SW 1271 (cell line): ENCODE results near the gene RTP5.

Source experiments
- DNase-seq, 2 experiments: peaks; one replicate each; lab custom pipeline; 2025; lab: John Stamatoyannopoulos, UW

Gene RTP5

DNA sequence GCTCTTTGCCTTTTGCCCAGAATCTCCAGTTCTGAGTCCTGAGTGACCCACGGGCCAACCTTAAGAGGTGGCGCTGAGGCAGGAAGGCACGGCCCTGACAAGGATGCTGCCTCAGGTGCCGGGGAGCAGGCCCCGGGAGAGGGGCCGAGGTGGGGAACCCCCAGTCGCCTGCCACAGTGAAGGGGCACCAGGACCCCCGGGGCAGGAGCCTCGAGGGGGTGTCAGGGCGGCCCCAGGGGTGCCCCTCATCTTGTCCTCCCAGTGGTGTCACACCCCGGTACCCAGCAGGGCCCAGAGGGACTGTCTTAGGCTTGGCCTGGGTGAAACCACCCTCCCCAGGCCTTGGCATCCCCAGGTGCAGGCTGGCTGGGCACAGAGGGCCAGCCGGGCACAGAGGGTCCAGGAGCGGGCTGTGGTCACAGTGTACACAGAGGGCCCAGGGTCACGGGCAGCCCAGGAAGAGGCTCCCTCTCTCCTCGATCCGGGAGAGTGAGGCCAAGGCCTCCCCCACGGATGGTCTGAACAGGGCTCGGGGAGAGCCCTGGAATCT is 11.9 kb upstream of the RTP5 start:
- no peak for DNase-seq

DNA sequence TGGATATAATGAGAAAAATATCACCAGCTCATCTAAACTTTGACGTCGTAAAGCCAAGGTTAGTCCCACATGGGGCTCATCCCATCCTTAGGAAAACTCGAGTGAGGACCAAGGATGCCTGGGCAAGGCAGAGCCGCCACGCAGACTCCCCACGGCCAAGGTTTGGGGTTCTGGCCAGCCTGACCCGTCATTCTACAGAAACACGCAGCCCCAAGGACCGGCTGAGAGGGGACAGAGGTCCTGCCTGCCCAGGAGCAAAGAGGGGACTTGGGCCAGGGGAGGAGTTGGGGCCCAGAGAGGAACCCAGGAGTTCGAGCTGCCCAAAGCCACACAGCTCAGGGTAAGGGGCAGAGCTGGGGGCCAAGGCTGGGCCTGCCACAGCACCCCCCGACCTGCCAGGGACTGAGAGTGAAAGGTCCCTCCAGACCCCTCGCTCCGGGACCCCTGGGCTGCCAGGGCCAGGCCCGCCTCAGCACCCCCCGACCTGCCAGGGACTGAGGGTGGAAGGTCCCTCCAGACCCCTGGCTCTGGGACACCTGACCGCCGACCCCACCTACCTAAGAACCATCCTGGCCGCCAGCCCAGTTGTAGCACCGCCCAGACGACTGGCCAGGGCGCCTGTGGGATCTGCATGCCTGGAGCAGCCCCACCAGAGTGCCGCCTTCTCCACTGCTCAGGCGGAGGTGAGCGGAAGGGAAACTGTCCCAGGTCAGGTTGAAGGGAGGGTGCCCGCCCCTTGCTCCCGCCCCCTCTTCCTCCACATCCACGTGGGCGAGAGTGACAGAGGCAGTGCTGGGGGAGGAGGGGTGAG is 11.1 kb upstream of the RTP5 start, which contains the start of gene PDCD1:
Gene PDCD1 (minus strand): TSS at position 689 of the 811 bp plus-strand sequence. CDS start 56 bp downstream, at position 633.
- DNase-seq: no peak

DNA sequence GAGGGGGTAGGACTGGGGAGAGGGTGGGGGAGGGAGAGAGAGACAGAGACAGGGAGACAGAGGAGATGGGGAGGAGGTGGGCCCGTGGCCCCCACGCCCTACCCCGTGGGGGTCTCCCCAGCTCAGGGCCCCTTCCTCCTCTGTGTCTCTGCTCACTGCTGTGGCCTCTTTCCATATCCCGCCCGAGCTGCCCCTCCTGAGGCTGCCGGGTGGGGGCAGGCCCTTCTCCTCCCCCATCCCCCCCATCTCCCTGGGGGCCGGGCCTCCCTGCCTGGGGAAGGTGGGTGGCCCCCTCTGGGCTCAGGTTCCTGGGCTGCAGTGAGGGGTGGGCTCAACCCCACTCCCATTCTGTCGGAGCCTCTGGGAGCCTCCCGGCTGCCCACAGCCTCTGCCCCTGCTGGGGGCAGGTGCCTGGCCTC is 10.5 kb upstream of the RTP5 start:
- DNase-seq: no peak

DNA sequence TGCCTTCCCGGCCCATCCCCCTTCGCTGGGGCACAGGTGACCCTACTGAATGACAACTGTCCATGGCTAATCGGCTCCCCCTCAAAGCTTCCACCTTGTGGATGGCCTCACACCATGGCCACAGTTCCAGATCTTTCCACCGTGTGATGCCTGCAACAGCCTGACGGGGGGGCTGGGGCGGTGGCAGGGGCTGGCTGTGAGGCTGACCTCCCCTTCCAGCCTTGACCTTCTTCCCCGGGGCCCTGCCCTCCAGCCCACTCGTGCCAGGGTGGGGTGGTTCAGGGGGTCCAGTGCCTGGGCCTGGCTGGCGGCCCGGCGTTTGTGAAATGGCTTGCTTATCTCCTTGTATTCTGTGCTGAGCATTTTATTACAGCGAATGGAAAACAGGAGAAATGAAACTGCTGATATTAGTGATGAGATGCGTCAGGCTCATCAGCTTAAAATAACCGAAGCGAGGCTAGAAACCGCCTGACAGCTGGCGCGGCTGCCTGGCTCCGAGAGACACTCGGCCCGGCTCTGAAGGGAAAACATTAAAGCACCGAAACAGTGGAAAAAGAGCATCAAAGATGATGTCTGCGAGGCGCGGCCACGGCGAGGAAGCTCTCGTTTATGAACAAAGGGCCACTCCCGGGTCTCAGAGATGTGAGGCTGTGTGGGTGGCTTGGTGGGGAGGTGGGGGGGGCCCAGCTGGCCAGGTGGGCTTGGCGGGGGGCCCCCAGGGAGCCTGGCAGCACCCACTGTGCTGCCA is 9.9 kb upstream of the RTP5 start:
- DNase-seq: no peak

GRCh38 chr2:241860184-241861078 is 9.1 kb upstream of the RTP5 start:
- DNase-seq: no peak

- DNase-seq: no peak
Observed at GRCh38 chr2:241861264-241861663, 8.3 kb upstream of the RTP5 start.

- no peak for DNase-seq
Observed at GRCh38 chr2:241862093-241862492, 7.4 kb upstream of the RTP5 start.

DNA sequence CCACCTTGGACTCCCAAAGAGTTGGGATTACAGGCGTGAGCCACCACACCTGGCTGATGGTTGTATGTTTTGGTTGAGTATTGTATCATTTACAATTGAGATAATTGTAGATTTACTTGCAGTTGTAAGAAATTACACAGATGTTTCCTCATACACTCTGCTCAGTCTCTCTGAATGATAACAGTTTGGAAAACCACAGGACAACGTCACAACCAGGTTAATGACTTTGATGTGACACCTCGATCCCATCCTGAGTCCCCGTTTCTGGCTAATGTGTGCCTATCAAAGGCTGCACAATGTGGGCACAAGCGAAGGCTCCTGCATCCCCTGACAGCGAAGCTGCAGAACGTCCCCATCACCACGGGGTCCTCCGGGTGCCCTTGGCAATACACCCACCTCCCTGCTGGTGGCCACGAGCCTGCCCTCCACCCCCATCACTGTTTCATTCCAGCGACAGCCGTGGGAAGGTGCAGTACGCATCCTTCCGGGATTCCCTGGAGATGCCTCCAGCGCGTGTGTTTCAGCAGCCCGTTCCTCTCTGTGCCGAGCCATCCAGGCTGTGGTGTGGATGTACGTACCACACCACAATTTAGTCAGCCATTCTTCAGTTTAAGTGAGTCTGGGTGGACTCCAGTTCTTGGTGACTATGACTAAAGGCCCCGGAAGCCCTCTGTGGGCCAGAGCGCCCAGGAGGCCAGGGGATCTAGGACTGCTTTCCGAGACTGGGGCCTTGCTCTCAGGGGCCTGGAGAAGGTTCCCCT is 6.6 kb upstream of the RTP5 start:
- DNase-seq: no peak

DNA sequence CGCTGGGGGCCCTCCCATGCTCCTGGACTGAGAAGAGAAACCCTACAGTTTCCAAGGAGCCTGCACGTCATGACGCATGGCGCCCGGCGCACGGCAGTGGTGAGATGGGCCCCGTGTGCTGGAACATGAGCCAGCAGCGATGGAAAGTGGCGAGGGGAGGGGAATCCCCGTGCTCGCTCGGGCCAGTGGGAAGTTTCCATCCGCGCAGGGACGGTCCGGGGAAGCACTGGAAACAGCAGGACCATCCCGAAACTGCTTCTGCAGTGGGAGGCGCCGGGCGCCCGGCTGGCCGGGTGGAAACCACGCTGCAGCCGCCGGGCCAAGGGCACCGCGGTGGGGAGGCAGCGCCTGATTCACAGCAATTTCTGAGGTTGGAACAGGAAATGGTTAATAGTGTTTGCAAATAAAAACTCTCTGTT is 6.0 kb upstream of the RTP5 start:
- no peak for DNase-seq

DNA sequence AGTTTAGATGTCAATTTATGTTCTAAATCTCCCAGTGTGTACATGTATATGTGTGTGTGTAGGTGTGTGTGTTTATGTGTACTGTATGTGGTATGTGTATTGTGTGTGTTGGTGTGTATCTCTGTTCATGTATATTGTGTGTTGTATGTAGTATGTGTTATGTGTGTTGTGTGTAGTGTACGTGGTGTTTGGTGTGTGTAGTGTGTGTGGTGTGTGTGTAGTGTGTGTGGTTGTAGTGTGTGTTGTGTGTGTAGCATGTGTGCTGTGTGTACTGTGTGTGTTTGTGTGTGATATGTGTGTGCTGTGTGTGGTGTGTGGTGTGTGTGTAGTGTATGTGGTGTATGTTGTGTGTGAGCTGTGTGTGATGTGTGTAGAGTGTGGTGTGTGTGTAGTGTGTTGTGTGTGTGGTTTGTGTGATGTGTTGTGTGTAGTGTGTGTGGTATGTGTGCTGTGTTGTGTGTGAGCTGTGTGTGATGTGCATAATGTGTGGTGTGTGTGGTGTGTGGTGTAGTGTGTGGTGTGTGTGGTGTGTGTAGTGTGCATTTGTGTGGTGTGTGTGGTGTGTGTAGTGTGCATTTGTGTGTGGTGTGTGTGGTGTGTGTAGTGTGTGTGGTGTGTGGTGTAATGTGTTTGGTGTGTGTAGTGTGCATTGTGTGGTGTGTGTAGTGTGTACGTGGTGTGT is 5.2 kb upstream of the RTP5 start:
- DNase-seq: no peak

GRCh38 chr2:241864850-241865213 is 4.7 kb upstream of the RTP5 start:
- DNase-seq: no peak

DNA sequence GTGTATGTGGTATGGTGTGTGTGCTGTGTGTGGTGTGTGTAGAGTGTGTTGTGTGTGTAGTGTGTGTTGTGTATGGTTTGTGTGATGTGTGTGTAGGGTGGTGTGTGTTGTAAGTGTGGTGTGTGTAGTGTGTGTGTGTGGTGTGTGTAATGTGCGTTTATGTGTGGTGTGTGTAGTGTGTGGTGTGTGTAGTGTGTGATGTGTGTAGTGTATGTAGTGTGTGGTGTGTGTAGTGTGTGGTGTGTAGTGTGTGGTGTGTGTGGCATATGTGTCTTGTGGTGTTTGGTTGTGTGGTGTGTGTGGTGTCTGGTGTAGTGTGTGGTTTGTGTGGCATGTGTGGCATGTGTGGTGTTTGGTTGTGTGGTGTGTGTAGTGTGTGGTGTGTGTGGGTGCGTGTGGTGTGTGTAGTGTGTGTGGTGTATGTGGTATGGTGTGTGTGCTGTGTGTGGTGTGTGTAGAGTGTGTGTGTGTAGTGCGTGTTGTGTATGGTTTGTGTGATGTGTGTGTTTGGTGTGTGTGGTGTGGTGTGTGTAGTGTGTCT is 4.0 kb upstream of the RTP5 start:
- DNase-seq: no peak

DNA sequence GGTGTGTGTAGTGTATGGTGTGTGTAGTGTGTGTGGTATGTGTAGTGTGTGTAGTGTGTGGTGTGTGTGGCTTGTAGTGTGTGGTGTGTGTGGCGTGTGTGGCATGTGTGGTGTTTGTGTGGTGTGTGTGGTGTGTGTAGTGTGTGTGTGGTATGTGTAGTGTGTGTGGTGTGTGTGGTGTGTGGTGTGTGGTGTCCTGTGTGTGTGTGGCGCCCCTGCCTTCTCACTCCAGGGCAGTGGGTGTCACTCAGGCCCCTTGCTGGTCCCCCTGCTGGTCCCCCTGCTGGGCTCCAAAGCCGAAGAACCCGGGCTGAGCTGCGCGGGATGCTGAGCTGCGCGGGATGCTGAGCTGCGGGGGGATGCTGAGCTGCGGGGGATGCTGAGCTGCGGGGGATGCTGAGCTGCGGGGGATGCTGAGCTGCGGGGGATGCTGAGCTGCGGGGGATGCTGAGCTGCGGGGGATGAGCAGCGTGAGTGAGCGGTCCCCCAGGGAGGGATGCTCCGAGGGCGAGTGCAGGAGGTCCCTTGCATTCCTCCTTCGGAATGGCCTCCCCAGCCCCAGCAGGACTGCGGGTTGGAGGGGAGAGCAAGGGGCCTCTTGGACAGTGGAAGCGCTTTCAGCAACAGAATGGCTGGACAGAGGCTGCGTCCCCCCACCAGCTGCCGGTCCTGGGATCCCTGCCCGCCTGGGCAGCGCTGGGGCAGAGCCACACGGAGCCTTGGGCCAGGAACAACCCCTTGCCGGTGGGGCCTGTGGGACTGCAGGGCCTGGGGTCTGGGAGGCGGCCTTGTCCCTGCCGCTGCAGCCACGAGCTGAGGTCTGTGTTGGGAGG is 3.4 kb upstream of the RTP5 start:
- DNase-seq: no peak

GRCh38 chr2:241866790-241867645 is 2.5 kb upstream of the RTP5 start:
- no peak for DNase-seq

GRCh38 chr2:241867776-241868420 is 1.6 kb upstream of the RTP5 start:
- DNase-seq: no peak

DNA sequence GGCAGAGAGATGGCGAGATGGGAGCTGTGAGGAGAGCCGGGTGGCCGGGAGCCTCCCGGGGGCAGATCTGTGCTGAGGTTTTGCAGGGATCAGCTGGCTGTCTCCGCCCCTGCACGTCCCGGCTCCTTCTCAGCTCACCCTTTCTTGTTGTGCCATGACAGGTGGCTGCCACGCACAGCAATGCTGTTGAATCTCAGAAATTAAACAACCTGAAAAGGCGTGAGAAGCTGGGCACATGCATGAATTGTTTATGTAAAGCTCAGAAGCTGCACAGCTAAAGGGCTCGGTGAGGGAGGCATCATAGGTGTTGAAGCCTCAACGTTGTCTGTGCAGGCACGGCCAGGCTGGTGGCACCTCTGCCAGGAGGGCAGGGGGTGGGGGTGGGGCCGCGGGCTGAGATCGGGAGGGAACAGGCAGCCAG is 858 bp upstream of the RTP5 start:
- DNase-seq: no peak

DNA sequence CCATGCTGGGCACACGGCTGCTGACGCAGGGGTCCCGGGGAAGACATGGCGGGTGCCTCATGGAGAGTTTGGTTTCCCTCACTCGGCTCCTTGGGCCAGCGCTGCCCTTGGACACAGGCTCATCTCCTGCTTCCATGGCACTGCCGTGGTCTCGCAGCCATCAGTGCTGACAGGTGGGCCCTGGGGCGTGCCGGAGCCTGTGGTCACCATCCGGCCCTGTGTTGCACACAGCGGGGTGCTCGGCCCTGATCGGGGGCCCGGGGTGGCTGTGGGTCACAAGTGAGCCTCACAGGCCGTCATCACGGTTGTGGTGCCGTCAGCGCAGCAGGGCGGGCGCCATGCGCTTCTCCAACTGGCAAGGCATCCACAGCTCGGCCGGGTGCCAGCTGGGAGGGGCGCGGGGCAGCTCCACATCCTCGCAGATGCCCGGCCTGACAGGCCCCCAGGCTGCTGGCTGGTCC is 582 bp downstream of the RTP5 start:
- DNase-seq: no peak
